Vagina (tissue), 2 donors: ENCODE data around the gene C1QTNF3.
"Not testable (repeated sequence)": the region's sequence is repeated elsewhere in the genome, so short reads cannot be mapped to it uniquely, and the experiment has no call there.

Experiments
- CTCF ChIP-seq, 3 experiments: fragments of 450-650 bp in 2 of 3; fragments of 200-600 bp in 1 of 3; sonication (generic) in 1 of 3; IDR thresholded peaks; one replicate each; pipeline ENCODE4 v1.5.1; 2017 to 2019; ENCODE audit warnings: antibody characterized with exemption in 3 of 3, mild to moderate bottlenecking in 2 of 3, moderate library complexity in 2 of 3
- POLR2A ChIP-seq, 2 donors: fragments of 450-650 bp; IDR thresholded peaks; one replicate each; pipeline ENCODE4 v1.6.1; 2017; ENCODE audit warnings: antibody characterized with exemption in 2 of 2, mild to moderate bottlenecking in 2 of 2, moderate library complexity in 2 of 2
- POLR2AphosphoS5 ChIP-seq, 2 donors: sonication (generic); formaldehyde crosslinking; IDR thresholded peaks; one replicate each; pipeline ENCODE4 v1.9.0; 2017; ENCODE audit warnings: antibody characterized with exemption in 2 of 2, mild to moderate bottlenecking in 2 of 2, low read depth in 1 of 2; ENCODE audit not compliant: insufficient read depth in 1 of 2

GRCh38 chr5:34074472-34074871 is 31.5 kb upstream of the C1QTNF3 start:
- TF ChIP-seq POLR2A (IDR thresholded peaks at IDR 0.05); POLR2AphosphoS5 (IDR thresholded peaks at IDR 0.05; ENCODE audit: insufficient read depth in 1 of 2, low read depth in 1 of 2); CTCF (IDR thresholded peaks at IDR 0.05): not testable (repeated sequence)
